ENCODE results near the gene IL23R.
"Not testable (repeated sequence)": the region's sequence is repeated elsewhere in the genome, so short reads cannot be mapped to it uniquely, and the experiment has no call there.

The IL23R gene

DNA sequence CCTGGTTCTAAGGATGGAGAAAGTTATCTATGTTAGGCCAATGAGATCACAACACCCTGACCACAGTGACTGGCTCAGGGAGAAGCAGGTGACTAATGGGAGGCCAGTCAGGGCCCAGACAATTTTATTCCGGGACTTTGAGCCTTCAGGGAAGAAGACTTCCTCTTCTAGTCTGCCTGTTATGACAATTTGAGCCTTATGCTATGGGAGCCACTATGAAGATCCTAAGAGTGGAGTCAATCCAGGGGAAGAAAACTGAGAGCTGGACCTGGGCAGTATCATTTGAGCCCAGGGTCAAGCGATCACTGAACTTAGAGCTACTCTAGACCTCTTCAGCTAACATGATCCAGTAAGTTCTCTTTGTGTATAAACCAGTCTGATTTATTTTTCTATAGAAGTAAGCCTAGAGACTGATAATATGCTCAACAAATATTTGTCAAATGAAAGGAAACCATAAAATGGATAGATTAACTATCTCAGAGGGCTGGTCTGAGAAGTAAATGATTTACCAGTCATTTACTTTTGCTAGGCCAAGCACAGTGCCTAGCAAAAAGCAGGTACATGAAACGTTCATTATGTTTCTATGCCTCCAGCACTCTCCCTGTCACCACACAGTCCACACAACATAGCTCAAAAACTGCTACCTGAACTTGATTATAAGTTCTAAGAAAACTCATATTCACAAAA is 27.3 kb upstream of the IL23R start:
- Histone ChIP-seq H3K9ac (no peak overlapping the region), H3K27me3 (ENCODE audit: insufficient read depth, low read depth) (no peaks in the 10 kb centered on the region), H3K4me2 (no peak overlapping the region), H3K79me2 (ENCODE audit: insufficient read depth, low read depth) (no peaks in the 10 kb centered on the region), H2AFZ (ENCODE audit: low read depth) (no peak overlapping the region), H4K20me1 (ENCODE audit: insufficient read depth) (no peaks in the 10 kb centered on the region), H3K27ac (no peak overlapping the region), H3K36me3 (ENCODE audit: insufficient read depth) (no peaks in the 10 kb centered on the region), H3K4me1 (ENCODE audit: low read depth, poor library complexity, severe bottlenecking) (no peaks in the 10 kb centered on the region), H3K4me3 (IDR thresholded peaks at IDR 0.05; ENCODE audit: insufficient read depth, low read depth, low read length) (no peak overlapping the region)
- TF ChIP-seq, protein P1, sequence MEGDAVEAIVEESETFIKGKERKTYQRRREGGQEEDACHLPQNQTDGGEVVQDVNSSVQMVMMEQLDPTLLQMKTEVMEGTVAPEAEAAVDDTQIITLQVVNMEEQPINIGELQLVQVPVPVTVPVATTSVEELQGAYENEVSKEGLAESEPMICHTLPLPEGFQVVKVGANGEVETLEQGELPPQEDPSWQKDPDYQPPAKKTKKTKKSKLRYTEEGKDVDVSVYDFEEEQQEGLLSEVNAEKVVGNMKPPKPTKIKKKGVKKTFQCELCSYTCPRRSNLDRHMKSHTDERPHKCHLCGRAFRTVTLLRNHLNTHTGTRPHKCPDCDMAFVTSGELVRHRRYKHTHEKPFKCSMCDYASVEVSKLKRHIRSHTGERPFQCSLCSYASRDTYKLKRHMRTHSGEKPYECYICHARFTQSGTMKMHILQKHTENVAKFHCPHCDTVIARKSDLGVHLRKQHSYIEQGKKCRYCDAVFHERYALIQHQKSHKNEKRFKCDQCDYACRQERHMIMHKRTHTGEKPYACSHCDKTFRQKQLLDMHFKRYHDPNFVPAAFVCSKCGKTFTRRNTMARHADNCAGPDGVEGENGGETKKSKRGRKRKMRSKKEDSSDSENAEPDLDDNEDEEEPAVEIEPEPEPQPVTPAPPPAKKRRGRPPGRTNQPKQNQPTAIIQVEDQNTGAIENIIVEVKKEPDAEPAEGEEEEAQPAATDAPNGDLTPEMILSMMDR (conservative IDR thresholded peaks at IDR 0.05; ENCODE audit: low read depth, low read length) = no peak

DNA sequence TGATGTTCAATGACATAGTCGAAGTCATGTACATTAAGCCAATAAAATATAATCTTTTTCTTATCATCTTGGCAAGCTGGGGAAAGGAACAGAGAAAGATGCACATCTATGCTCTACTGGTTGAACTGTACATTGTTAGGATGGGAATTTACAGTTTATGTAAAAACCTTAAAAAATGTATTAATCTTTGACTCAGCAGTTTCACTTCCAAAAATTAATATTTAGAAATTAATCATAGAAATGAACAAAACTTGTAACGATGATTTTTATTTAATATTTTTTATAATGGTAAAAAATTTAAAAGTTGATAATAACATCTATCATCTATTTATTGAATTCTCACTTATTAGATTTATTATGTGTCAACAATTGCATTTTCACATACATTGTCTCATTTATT is 25.8 kb upstream of the IL23R start:
- Histone ChIP-seq H3K36me3 (ENCODE audit: insufficient read depth) (no peaks in the 10 kb centered on the region), H3K4me3 (IDR thresholded peaks at IDR 0.05; ENCODE audit: insufficient read depth, low read depth, low read length) (no peak overlapping the region), H2AFZ (ENCODE audit: low read depth) (no peak overlapping the region), H3K4me2 (no peak overlapping the region), H3K79me2 (ENCODE audit: insufficient read depth, low read depth) (no peaks in the 10 kb centered on the region), H4K20me1 (ENCODE audit: insufficient read depth) (no peaks in the 10 kb centered on the region), H3K27me3 (ENCODE audit: insufficient read depth, low read depth) (no peaks in the 10 kb centered on the region), H3K9ac (no peak overlapping the region), H3K4me1 (ENCODE audit: low read depth, poor library complexity, severe bottlenecking) (peaks cover 1% of the 10 kb centered on the region), H3K27ac (no peak overlapping the region)
- TF ChIP-seq, protein P1 (conservative IDR thresholded peaks at IDR 0.05; ENCODE audit: low read depth, low read length) = no peak

DNA sequence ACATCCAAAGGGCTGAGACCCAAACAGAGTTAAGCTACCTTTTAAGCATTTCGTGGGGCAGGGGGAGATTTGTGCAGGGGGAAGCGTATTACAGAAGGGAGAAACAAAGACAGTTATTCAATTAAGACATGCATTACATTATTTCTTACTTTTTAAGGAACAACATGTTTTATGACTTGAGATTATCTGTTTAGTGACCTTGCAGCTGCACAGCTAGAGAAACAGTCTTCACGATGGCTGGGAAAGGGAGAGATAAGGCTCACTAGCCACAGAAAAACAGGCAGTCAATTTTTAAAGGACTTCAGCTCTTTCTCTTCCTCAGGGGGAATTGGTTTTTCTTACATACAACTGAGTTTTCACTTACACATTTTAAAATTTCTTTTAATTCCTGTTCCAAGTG is 24.4 kb upstream of the IL23R start:
- H3K9ac ChIP-seq; H3K4me2 ChIP-seq; H3K4me1 ChIP-seq (ENCODE audit: low read depth, poor library complexity, severe bottlenecking); H3K27me3 ChIP-seq (ENCODE audit: insufficient read depth, low read depth); H2AFZ ChIP-seq (ENCODE audit: low read depth); H3K79me2 ChIP-seq (ENCODE audit: insufficient read depth, low read depth); H3K36me3 ChIP-seq (ENCODE audit: insufficient read depth); H3K27ac ChIP-seq; H4K20me1 ChIP-seq (ENCODE audit: insufficient read depth); H3K4me3 ChIP-seq (IDR thresholded peaks at IDR 0.05; ENCODE audit: insufficient read depth, low read depth, low read length): not testable (repeated sequence)

DNA sequence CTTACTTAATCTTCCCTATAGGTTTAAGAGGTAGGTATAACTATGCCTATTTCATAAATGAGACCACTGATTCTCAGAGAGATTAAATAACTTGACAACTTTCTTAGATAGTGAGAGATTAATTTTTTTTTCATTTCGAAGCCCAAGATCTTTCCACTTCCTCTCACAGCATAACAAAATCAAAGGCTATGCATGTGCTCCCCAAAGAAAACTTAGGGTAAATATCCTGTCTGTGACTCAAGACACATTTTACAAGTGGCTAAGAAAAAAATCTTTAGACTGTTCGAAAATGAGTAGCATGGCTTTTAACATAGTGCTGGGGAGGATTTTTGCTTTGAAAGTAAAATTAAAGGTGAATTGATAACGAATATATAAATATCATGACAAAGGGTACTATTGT is 23.3 kb upstream of the IL23R start:
- Histone ChIP-seq H3K4me1 (ENCODE audit: low read depth, poor library complexity, severe bottlenecking) (peaks cover 5% of the 10 kb centered on the region), H2AFZ (ENCODE audit: low read depth) (no peak overlapping the region), H3K4me3 (IDR thresholded peaks at IDR 0.05; ENCODE audit: insufficient read depth, low read depth, low read length) (no peak overlapping the region), H3K27me3 (ENCODE audit: insufficient read depth, low read depth) (no peaks in the 10 kb centered on the region), H3K27ac (no peak overlapping the region), H3K4me2 (no peak overlapping the region), H3K36me3 (ENCODE audit: insufficient read depth) (no peaks in the 10 kb centered on the region), H3K79me2 (ENCODE audit: insufficient read depth, low read depth) (no peaks in the 10 kb centered on the region), H4K20me1 (ENCODE audit: insufficient read depth) (no peaks in the 10 kb centered on the region), H3K9ac (no peak overlapping the region)
- TF ChIP-seq, protein P1 (conservative IDR thresholded peaks at IDR 0.05; ENCODE audit: low read depth, low read length) = no peak

DNA sequence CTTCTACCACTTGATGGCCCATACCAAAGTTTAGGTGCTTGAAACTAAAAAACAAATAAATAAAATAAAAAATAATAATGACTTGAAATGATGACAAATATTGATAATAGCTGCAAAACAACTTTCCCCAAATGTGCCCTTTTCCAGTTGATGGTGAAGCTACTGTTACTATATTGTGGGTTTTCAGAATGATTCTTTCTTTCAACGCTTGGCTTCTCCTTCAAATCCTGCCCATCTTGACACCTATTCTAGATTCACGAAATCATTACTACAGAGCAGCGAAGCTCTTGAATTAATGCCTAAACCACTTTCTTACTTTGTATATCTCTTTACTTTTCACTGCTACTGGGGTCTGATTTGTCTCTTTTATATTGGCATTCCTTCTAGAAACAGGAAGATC is 22.3 kb upstream of the IL23R start:
- H3K9ac ChIP-seq = no peak overlapping the region
- TF ChIP-seq, protein P1 (conservative IDR thresholded peaks at IDR 0.05; ENCODE audit: low read depth, low read length) = no peak
- no peak overlapping the region for H3K4me3 ChIP-seq (IDR thresholded peaks at IDR 0.05; ENCODE audit: insufficient read depth, low read depth, low read length)
- no peak overlapping the region for H2AFZ ChIP-seq (ENCODE audit: low read depth)
- H3K27me3 ChIP-seq (ENCODE audit: insufficient read depth, low read depth) = no peaks in the 10 kb centered on the region
- H3K79me2 ChIP-seq (ENCODE audit: insufficient read depth, low read depth) = no peaks in the 10 kb centered on the region
- H3K4me2 ChIP-seq = no peak overlapping the region
- no peaks in the 10 kb centered on the region for H3K36me3 ChIP-seq (ENCODE audit: insufficient read depth)
- H3K27ac ChIP-seq = no peak overlapping the region
- peaks cover 6% of the 10 kb centered on the region for H3K4me1 ChIP-seq (ENCODE audit: low read depth, poor library complexity, severe bottlenecking)
- H4K20me1 ChIP-seq (ENCODE audit: insufficient read depth) = no peaks in the 10 kb centered on the region

All from KMS-11 (cell line).